Suprapubic skin (tissue), 4 donors: Measurements from ENCODE around the gene PLEKHG7. TPM values are rescaled to one million over a fixed set of nuclear protein-coding genes. Genes with fewer than 3 reads are reported as not detected.

ENCODE experiments used
- DNase-seq, 2 donors: peaks; one replicate each; pipeline ENCODE4 v3.0.0-alpha.2; 2019; ENCODE audit warnings: low spot score in 2 of 2
- H3K27ac ChIP-seq: fragments of 200-600 bp; sonication (generic); one replicate; pipeline ENCODE4 v1.5.1; 2019
- H3K27me3 ChIP-seq: fragments of 200-600 bp; sonication (generic); one replicate; pipeline ENCODE4 v1.5.1; 2019
- H3K36me3 ChIP-seq: fragments of 200-600 bp; sonication (generic); one replicate; pipeline ENCODE4 v1.5.1; 2019
- H3K4me1 ChIP-seq: fragments of 200-600 bp; sonication (generic); one replicate; pipeline ENCODE4 v1.5.1; 2019
- H3K4me3 ChIP-seq: fragments of 200-600 bp; sonication (generic); one replicate; pipeline ENCODE4 v1.5.1; 2019; ENCODE audit warnings: mild to moderate bottlenecking
- H3K9me3 ChIP-seq: fragments of 200-600 bp; sonication (generic); one replicate; pipeline ENCODE4 v1.5.1; 2019
- EP300 ChIP-seq: sonication (generic); formaldehyde crosslinking; IDR thresholded peaks from one replicate; pipeline ENCODE4 v1.6.1; 2017; ENCODE audit warnings: antibody characterized with exemption
- POLR2A ChIP-seq, 2 donors: fragments of 450-650 bp; IDR thresholded peaks; one replicate each; pipeline ENCODE4 v1.6.1; 2017; ENCODE audit warnings: antibody characterized with exemption in 2 of 2, mild to moderate bottlenecking in 2 of 2, moderate library complexity in 2 of 2
- POLR2AphosphoS5 ChIP-seq, 3 donors: sonication (generic); formaldehyde crosslinking; IDR thresholded peaks; one replicate each; pipeline ENCODE4 v1.6.1; 2017; ENCODE audit warnings: antibody characterized with exemption in 3 of 3
- WGBS: methylation state at CpG from one replicate; pipeline ENCODE4 v1.1.5; 2018; 5-methylcytosine and 5-hydroxymethylcytosine counted together
- total RNA-seq, 4 donors: library from RNA; depleted of rRNA; stranded (reverse); fragments of >200 nt; gene quantifications; one replicate each; pipeline ENCODE4 v1.1.0, GENCODE V29; 2016
- TF ChIP-seq, protein P1 (sequence below), 2 donors: fragments of 200-600 bp in 1 of 2; fragments of 450-650 bp in 1 of 2; sonication (generic) in 1 of 2; IDR thresholded peaks; one replicate each; pipeline ENCODE4 v1.5.1; 2016 to 2019; ENCODE audit warnings: antibody characterized with exemption in 2 of 2, mild to moderate bottlenecking in 1 of 2, moderate library complexity in 1 of 2

The PLEKHG7 gene
- total RNA-seq, 4 donors from 2014 or later, result not detected

DNA sequence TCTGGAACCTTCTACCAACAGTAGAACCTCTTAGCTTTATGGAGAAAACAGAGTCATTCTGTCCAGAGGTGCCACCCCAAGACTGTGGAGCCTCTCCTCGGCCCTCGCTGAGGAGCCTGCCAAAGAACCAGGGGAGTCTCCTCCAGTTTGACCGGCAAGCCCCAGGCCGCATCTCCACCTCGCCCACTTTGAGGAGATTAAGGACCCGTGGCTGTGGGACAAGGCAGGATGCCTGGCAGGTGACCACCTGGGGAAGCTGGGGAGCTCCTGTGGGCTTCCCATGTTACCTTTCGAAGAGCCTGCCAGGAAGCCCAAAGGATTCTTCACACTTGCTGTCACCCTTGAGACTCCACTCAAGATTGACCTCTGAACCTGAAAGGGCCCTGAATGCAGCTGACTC, 3.8 kb downstream of the PLEKHG7 start:
- no peak overlapping the region for H3K27ac ChIP-seq
- no peaks in the 10 kb centered on the region for H3K27me3 ChIP-seq
- H3K4me3 ChIP-seq, result no peak overlapping the region
- 100% methylated on average over 3 of the region's 7 CpGs for WGBS
- H3K4me1 ChIP-seq, result peaks cover 6% of the 10 kb centered on the region
- TF ChIP-seq POLR2A (IDR thresholded peaks at IDR 0.05), result no peak
- no peak for TF ChIP-seq EP300
- TF ChIP-seq, protein P1, sequence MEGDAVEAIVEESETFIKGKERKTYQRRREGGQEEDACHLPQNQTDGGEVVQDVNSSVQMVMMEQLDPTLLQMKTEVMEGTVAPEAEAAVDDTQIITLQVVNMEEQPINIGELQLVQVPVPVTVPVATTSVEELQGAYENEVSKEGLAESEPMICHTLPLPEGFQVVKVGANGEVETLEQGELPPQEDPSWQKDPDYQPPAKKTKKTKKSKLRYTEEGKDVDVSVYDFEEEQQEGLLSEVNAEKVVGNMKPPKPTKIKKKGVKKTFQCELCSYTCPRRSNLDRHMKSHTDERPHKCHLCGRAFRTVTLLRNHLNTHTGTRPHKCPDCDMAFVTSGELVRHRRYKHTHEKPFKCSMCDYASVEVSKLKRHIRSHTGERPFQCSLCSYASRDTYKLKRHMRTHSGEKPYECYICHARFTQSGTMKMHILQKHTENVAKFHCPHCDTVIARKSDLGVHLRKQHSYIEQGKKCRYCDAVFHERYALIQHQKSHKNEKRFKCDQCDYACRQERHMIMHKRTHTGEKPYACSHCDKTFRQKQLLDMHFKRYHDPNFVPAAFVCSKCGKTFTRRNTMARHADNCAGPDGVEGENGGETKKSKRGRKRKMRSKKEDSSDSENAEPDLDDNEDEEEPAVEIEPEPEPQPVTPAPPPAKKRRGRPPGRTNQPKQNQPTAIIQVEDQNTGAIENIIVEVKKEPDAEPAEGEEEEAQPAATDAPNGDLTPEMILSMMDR (IDR thresholded peaks at IDR 0.05), result no peak
- TF ChIP-seq POLR2AphosphoS5 (IDR thresholded peaks at IDR 0.05), result no peak
- no peaks in the 10 kb centered on the region for H3K9me3 ChIP-seq
- H3K36me3 ChIP-seq, result no peaks in the 10 kb centered on the region
- DNase-seq, result no peak

DNA sequence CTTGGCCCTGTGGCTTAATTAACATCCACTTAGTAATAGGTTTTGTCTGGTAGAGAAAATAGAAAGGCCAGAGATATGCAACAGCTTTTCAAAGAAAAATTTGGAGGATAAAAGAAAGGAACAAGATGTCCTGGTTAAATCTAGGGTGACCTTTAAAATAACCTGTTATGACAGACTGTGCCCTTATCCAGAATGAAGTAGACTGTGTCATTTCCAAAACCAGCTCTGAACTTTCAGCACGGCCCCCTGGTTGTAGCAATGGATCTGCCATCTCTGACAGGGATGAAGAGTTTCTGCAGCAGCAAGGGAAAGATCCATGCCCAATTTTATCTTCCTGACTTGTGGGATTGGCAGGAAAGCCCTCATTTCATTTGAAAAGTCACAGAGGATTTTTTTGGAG, 5.1 kb downstream of the PLEKHG7 start:
- no peak for DNase-seq
- TF ChIP-seq POLR2A (IDR thresholded peaks at IDR 0.05) (no peak), POLR2AphosphoS5 (IDR thresholded peaks at IDR 0.05) (no peak), EP300 (no peak)
- TF ChIP-seq, protein P1 (IDR thresholded peaks at IDR 0.05), result no peak
- Histone ChIP-seq H3K4me1 (peaks cover 2% of the 10 kb centered on the region), H3K27me3 (no peaks in the 10 kb centered on the region), H3K27ac (no peak overlapping the region), H3K4me3 (no peak overlapping the region), H3K9me3 (no peaks in the 10 kb centered on the region), H3K36me3 (no peaks in the 10 kb centered on the region)
- WGBS, result 82% methylated on average over 1 of the region's 1 CpG

DNA sequence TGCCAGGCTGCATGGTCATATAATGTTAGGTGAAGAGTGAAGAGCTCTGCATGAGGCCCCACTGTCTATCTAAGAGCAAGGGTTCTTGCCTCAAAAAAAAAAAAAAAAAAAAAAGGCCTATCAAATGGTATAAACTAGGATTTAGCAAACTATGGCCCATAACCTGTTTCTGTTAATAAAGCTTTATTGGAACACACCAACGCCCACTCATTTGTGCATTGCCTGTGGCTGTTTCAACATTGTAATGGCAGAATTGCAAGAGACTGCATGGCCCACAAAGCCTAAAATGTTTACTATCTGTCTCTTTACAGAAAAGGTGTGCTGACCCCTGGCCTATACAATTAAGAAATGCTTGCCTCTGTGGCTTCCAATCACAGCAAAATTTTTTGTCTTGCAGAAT, 12.8 kb downstream of the PLEKHG7 start:
- H3K27me3 ChIP-seq, result no peaks in the 10 kb centered on the region
- DNase-seq, result no peak
- H3K27ac ChIP-seq, result no peak overlapping the region
- no peaks in the 10 kb centered on the region for H3K4me1 ChIP-seq
- TF ChIP-seq EP300, result no peak
- TF ChIP-seq, protein P1 (IDR thresholded peaks at IDR 0.05), result no peak
- no peak for TF ChIP-seq POLR2A (IDR thresholded peaks at IDR 0.05)
- no peak for TF ChIP-seq POLR2AphosphoS5 (IDR thresholded peaks at IDR 0.05)
- no peak overlapping the region for H3K4me3 ChIP-seq
- H3K36me3 ChIP-seq, result no peaks in the 10 kb centered on the region
- H3K9me3 ChIP-seq, result no peaks in the 10 kb centered on the region
- WGBS, result 0% methylated on average over 1 of the region's 1 CpG

DNA sequence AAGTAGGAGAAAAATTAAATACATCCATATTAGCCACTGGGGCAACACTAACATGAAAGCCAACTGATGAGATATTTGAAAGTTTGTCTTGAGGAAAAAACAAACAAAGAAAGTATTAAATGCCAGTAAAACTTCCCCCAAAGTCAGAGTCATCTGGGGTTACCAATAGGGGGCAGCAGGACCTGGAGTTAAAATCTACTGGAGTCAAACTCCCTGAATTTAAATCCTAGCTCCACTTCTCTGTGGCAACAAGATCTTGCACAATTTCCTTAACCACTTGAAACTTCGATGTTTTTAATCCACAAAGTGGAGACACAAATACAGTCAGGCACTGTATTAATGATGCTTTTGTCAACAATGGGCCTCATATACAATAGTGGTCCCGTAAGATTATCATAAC, 14.4 kb downstream of the PLEKHG7 start:
- Histone ChIP-seq H3K4me1 (no peaks in the 10 kb centered on the region), H3K36me3 (no peaks in the 10 kb centered on the region), H3K9me3 (no peaks in the 10 kb centered on the region), H3K27ac (no peak overlapping the region), H3K4me3 (no peak overlapping the region), H3K27me3 (no peaks in the 10 kb centered on the region)
- TF ChIP-seq, protein P1 (IDR thresholded peaks at IDR 0.05), result no peak
- TF ChIP-seq POLR2A (IDR thresholded peaks at IDR 0.05) (no peak), POLR2AphosphoS5 (IDR thresholded peaks at IDR 0.05) (no peak), EP300 (no peak)
- no peak for DNase-seq
- 70% methylated on average over 2 of the region's 2 CpGs for WGBS

DNA sequence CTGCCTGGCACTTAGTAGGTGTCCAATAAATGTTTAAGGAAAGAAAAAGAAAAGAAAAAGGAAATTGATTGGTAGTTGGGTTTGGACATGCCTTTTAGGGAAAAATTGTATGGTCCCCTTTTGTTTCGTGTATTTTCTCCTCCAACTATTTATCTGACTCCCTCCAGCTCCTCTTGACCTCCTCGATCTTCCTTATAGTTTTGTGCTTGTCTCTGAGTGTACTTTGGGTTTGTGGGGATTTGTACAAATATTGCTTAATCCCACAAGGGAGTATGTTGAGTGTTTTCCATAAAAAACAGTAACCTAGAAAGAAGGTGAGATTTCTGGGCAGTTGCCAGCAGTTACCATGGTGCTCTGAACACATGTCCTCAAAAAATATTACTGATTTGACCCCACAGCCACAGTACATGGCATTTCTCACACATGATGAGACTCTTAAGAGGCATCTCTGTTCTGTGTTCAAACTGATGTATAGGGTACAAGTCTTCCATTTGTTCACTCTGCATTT, 15.7 kb downstream of the PLEKHG7 start:
- no peak for DNase-seq
- H3K4me3 ChIP-seq, result no peak overlapping the region
- no peaks in the 10 kb centered on the region for H3K36me3 ChIP-seq
- WGBS, result 80% methylated on average over 2 of the region's 2 CpGs
- H3K4me1 ChIP-seq, result no peaks in the 10 kb centered on the region
- H3K27ac ChIP-seq, result no peak overlapping the region
- TF ChIP-seq POLR2AphosphoS5 (IDR thresholded peaks at IDR 0.05) (no peak), POLR2A (IDR thresholded peaks at IDR 0.05) (no peak), EP300 (no peak)
- TF ChIP-seq, protein P1 (IDR thresholded peaks at IDR 0.05), result no peak
- H3K27me3 ChIP-seq, result no peaks in the 10 kb centered on the region
- H3K9me3 ChIP-seq, result no peaks in the 10 kb centered on the region
